Pulmonary artery endothelial cell (primary cell): ENCODE data around the gene ARPC1A. TPM values are rescaled to one million over a fixed set of nuclear protein-coding genes. Genes with fewer than 3 reads are reported as not detected.
A peak's percentile ranks its signal among the peaks of the same experiment; 100 is the strongest.
"Not testable (repeated sequence)": the region's sequence is repeated elsewhere in the genome, so short reads cannot be mapped to it uniquely, and the experiment has no call there.

Experiments used
- DNase-seq: peaks from one replicate; pipeline ENCODE4 v3.0.0-alpha.2; 2011; ENCODE audit warnings: low read depth, low spot score
- total RNA-seq: library from RNA; depleted of rRNA; stranded (reverse); fragments of >200 nt; gene quantifications from 2 replicates; pipeline ENCODE4 v1.2.3, GENCODE V29; 2014

Gene ARPC1A
- total RNA-seq, 1 donor from 2014 or later = 272 TPM

DNA sequence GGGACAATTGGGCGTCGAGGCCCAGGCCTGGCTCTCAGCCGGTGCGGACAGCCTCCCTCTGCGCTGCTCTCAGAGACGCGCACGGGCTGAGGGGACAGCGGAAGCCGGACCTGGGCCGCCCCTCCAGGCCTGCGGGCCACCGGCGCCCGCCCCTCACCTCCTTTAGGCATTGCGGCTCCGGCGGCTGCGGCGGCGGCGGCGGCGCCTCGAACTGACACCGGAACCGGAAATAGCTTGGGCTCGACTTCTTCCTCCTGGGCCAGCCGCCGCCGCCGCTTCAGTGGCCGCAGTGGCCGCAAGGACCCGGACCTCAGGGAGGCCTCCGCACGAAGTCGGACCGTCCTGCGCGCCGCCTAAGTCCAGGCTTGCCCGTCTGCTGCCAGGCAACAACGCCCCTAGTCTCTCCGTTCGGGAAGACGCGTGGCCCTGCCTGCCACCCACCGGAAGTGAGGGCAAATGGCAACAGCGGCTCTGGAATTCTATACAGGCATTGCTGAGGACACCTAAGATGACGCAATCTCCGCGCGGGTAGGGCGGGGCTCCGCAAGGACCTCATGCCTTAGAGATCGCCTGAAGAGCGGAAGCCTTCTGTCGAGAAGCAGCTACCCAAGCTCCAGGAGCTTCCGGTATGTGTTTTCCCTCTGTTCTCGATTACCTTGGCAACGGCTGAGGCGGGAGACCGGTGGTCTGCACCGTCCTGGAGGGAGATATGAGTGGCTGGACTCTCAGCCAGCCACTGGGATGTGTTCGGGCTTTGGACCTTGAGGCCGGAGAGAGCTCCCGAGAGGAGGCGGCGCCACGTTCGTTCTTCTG, 82.9 kb downstream of the ARPC1A start, which contains the start of the genes BUD31 and PDAP1:
Gene BUD31 (plus strand): TSS at position 591 of the 813 bp plus-strand sequence. CDS start 2,124 bp downstream, outside the sequence.
Gene PDAP1 (minus strand): TSS at position 219 of the 813 bp plus-strand sequence. CDS start 49 bp downstream, at position 170.
- peak; percentile 89 for DNase-seq

- no peak for DNase-seq
Observed at GRCh38 chr7:99409192-99409572, 83.5 kb downstream of the ARPC1A start.

DNA sequence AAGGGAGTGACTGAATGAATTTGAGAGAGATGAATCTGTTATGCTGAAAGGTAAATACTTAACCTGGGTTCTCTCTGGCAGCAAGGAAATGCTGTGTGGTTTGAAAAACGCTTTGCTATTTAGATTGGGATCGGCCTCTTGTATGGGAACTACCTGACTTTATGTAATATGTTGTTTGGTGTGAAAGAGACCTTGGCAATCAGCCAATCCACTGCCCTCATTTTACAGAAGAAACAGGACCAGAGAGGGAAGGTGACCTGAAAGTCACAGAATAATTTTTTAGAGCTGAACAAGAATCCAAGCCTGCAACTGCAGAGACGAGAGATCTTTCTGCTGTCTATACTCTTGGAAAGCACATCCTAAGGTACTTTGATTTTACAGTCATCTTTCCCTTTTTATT, 84.1 kb downstream of the ARPC1A start:
- DNase-seq = no peak

DNA sequence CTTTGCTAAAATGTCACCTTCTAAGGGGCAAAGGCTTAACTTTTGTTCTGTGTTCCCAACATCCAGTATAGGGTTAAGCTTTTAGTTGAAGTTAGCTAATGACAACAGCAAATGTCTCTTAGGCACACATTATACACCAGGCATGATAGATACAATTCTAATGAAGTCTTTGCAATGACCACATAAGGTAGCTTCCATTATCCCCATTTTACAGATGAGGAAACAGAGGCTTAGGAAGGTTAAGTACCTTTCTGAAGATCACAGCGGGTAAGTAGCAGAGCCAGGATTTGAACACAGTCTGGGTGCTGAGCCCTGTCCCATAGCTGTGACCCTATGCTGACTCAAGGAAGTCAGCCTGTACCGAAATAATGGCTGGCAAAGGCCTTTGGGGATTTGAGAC, 84.9 kb downstream of the ARPC1A start:
- no peak for DNase-seq

- not testable (repeated sequence) for DNase-seq
Observed at GRCh38 chr7:99415513-99416127, 89.9 kb downstream of the ARPC1A start.

Other genes with a start within 250 kb of the ARPC1A start
- 20.1 and 20.2 TPM in 2 replicates for gene SMURF1, start 181.8 kb upstream of the ARPC1A start, total RNA-seq
- gene KPNA7, start 117.8 kb upstream of the ARPC1A start, total RNA-seq = not detected in 2 replicates
- gene MYH16, start 53.1 kb upstream of the ARPC1A start, total RNA-seq = 0.21 and 0.53 TPM in 2 replicates
- gene ARPC1B, start 48.8 kb downstream of the ARPC1A start, total RNA-seq = 757 and 888 TPM in 2 replicates
- gene PDAP1, start 82.7 kb downstream of the ARPC1A start, total RNA-seq = 29.1 and 41.7 TPM in 2 replicates
- 92.2 and 116 TPM in 2 replicates for gene BUD31, start 83.1 kb downstream of the ARPC1A start, total RNA-seq
- gene PTCD1, start 112.9 kb downstream of the ARPC1A start, total RNA-seq = 5.3 and 5.4 TPM in 2 replicates
- 31.5 and 37.7 TPM in 2 replicates for gene CPSF4, start 113.0 kb downstream of the ARPC1A start, total RNA-seq
- 253 and 290 TPM in 2 replicates for gene ATP5MF, start 140.3 kb downstream of the ARPC1A start, total RNA-seq
- 4.8 and 5.9 TPM in 2 replicates for gene ZNF789, start 147.0 kb downstream of the ARPC1A start, total RNA-seq
- 27.0 and 31.3 TPM in 2 replicates for gene ZNF394, start 174.4 kb downstream of the ARPC1A start, total RNA-seq
- gene ZKSCAN5, start 178.8 kb downstream of the ARPC1A start, total RNA-seq = 10.4 and 15.1 TPM in 2 replicates
- gene FAM200A, start 226.2 kb downstream of the ARPC1A start, total RNA-seq = 4.8 and 5.4 TPM in 2 replicates
- 8.2 and 20.9 TPM in 2 replicates for gene ZNF655, start 232.7 kb downstream of the ARPC1A start, total RNA-seq